Tibial nerve (tissue), 4 donors: ENCODE data around the gene ARFGEF3. TPM values are rescaled to one million over a fixed set of nuclear protein-coding genes. Genes with fewer than 3 reads are reported as not detected.

ENCODE experiments used
- DNase-seq, 2 donors: peaks; one replicate each; pipeline ENCODE4 v3.0.0-alpha.2; 2019; ENCODE audit warnings: low spot score in 2 of 2
- H3K27ac ChIP-seq, 4 donors: fragments of 200-600 bp; sonication (generic) in 3 of 4; one replicate each; pipeline ENCODE4 v1.5.1; 2017 to 2019; ENCODE audit warnings: mild to moderate bottlenecking in 1 of 4
- H3K27me3 ChIP-seq, 2 donors: fragments of 200-600 bp; sonication (generic) in 1 of 2; one replicate each; pipeline versions ENCODE4 v1.5.1 to v1.6.0; 2017 to 2019
- H3K36me3 ChIP-seq, 3 donors: fragments of 200-600 bp; sonication (generic); one replicate each; pipeline ENCODE4 v1.5.1; 2018 to 2019
- H3K4me1 ChIP-seq, 4 donors: fragments of 200-600 bp; sonication (generic) in 3 of 4; one replicate each; pipeline ENCODE4 v1.5.1; 2017 to 2019
- H3K4me3 ChIP-seq, 4 donors: fragments of 200-600 bp; sonication (generic) in 3 of 4; one replicate each; pipeline ENCODE4 v1.5.1; 2017 to 2019; ENCODE audit warnings: mild to moderate bottlenecking in 1 of 4, moderate library complexity in 1 of 4
- H3K9me3 ChIP-seq, 4 donors: fragments of 200-600 bp; sonication (generic) in 3 of 4; one replicate each; pipeline ENCODE4 v1.5.1; 2017 to 2019
- CTCF ChIP-seq, 5 experiments: fragments of 200-600 bp in 3 of 5; fragments of 450-650 bp in 2 of 5; sonication (generic) in 3 of 5; IDR thresholded peaks; one replicate each; pipeline ENCODE4 v1.5.1; 2016 to 2019; ENCODE audit warnings: antibody characterized with exemption in 5 of 5, mild to moderate bottlenecking in 3 of 5, moderate library complexity in 2 of 5
- EP300 ChIP-seq, 2 donors: sonication (generic); formaldehyde crosslinking; IDR thresholded peaks; one replicate each; pipeline ENCODE4 v1.6.1; 2017; ENCODE audit warnings: antibody characterized with exemption in 2 of 2, mild to moderate bottlenecking in 1 of 2
- POLR2A ChIP-seq, 2 donors: fragments of 450-650 bp; IDR thresholded peaks; one replicate each; pipeline ENCODE4 v1.6.1; 2017; ENCODE audit warnings: antibody characterized with exemption in 2 of 2, mild to moderate bottlenecking in 2 of 2, moderate library complexity in 2 of 2
- WGBS, 2 donors: methylation state at CpG; one replicate each; pipeline ENCODE4 v1.1.5; 2018; 5-methylcytosine and 5-hydroxymethylcytosine counted together
- total RNA-seq, 4 donors: library from RNA; depleted of rRNA; stranded (reverse); fragments of >200 nt; gene quantifications; one replicate each; pipeline ENCODE4 v1.1.0, GENCODE V29; 2016

The ARFGEF3 gene
- total RNA-seq, 4 donors from 2014 or later, result 3.9 to 6.9 (median 5.4) TPM

DNA sequence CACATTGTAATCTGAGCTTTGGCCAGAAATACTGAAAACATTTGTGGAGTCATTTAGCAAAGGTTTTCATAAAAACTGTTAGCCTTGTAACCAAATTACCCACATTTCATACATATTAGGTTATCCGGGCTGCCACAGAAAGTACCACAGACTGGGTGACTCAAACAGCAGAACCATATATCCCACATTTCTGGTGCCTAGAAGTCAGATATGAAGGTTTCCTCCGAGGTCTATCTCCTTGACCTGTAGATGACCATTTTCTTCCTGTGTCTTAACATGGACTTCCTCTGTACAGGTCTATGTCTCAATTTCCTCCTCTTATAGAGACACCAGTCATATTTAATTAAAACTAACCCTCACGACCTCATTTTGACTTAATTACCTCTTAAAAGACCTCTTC, 166.5 kb downstream of the ARFGEF3 start:
- TF ChIP-seq POLR2A (IDR thresholded peaks at IDR 0.05) (no peak), CTCF (IDR thresholded peaks at IDR 0.05) (no peak), EP300 (IDR thresholded peaks at IDR 0.05) (no peak)
- H3K4me1 ChIP-seq, result no peaks in the 10 kb centered on the region

DNA sequence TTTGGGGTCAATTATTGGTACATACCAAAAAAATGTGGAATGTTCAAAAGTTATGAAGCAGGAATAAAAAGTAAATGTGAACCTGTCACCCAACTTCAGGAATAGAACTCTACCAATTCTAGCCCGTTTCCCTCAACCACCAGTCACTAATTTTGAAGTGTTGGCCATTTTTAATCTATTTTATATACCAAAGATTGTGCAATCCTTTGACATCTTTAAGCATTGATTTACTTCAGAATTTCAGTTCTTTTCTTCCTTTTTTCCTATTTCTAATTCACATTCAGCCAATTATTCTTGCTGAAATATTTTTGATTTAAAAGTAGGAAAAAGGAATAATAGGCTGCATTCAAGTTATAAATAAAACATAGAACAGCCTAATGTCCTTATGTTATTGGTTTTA, 169.0 kb downstream of the ARFGEF3 start:
- 86 to 87% methylated on average over 1 of the region's 1 CpG for WGBS, 2 donors
- no peak for DNase-seq
- Histone ChIP-seq H3K27ac (no peak overlapping the region), H3K4me3 (no peak overlapping the region), H3K9me3 (no peaks in the 10 kb centered on the region), H3K36me3 (peaks cover 0 to 3% (median 0%) of the 10 kb centered on the region in 3 donors), H3K27me3 (no peaks in the 10 kb centered on the region), H3K4me1 (no peaks in the 10 kb centered on the region)
- TF ChIP-seq CTCF (IDR thresholded peaks at IDR 0.05) (no peak), EP300 (IDR thresholded peaks at IDR 0.05) (no peak), POLR2A (IDR thresholded peaks at IDR 0.05) (no peak)

More for the DNA sequence above, 166.5 kb downstream of the ARFGEF3 start:
- H3K4me3 ChIP-seq, result no peak overlapping the region
- 62 to 67% methylated on average over 3 of the region's 3 CpGs for WGBS, 2 donors
- DNase-seq, result no peak
- H3K27me3 ChIP-seq, result no peaks in the 10 kb centered on the region
- H3K36me3 ChIP-seq, result peaks cover 0 to 8% (median 0%) of the 10 kb centered on the region in 3 donors
- no peak overlapping the region for H3K27ac ChIP-seq
- H3K9me3 ChIP-seq, result no peaks in the 10 kb centered on the region

GRCh38 chr6:138331444-138331843, 169.7 kb downstream of the ARFGEF3 start:
- H3K9me3 ChIP-seq, result no peaks in the 10 kb centered on the region
- no peaks in the 10 kb centered on the region for H3K4me1 ChIP-seq
- no peak for DNase-seq
- TF ChIP-seq EP300 (IDR thresholded peaks at IDR 0.05), result no peak
- no peak for TF ChIP-seq POLR2A (IDR thresholded peaks at IDR 0.05)
- TF ChIP-seq CTCF (IDR thresholded peaks at IDR 0.05), result no peak
- 69 to 70% methylated on average over 1 of the region's 1 CpG for WGBS, 2 donors
- no peak overlapping the region for H3K27ac ChIP-seq
- no peaks in the 10 kb centered on the region for H3K36me3 ChIP-seq
- H3K4me3 ChIP-seq, result no peak overlapping the region
- no peaks in the 10 kb centered on the region for H3K27me3 ChIP-seq

DNA sequence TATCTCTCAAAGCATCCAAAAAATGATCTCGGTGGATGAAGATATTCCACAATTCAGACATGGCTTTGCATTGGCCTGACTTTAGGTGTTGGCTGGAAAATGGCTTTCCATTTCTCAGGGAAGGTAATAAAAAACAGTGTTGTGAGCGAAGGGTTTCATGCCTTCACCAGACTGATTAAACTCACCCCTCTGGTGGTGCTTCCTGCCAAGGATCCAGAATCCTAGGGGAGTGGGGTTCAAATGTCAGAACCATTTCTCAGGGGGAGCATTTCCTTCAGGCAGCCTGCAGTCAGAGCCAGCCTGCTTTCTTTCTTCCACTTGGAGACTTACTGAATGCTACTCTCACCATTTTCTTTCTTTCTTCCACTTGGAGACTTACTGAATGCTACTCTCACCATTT, 170.2 kb downstream of the ARFGEF3 start:
- H3K27me3 ChIP-seq, result no peaks in the 10 kb centered on the region
- TF ChIP-seq POLR2A (IDR thresholded peaks at IDR 0.05), result no peak
- no peak for TF ChIP-seq EP300 (IDR thresholded peaks at IDR 0.05)
- TF ChIP-seq CTCF (IDR thresholded peaks at IDR 0.05), result no peak
- H3K4me3 ChIP-seq, result no peak overlapping the region
- H3K36me3 ChIP-seq, result no peaks in the 10 kb centered on the region
- no peaks in the 10 kb centered on the region for H3K4me1 ChIP-seq
- 51 to 56% methylated on average over 2 of the region's 2 CpGs for WGBS, 2 donors
- no peaks in the 10 kb centered on the region for H3K9me3 ChIP-seq
- no peak overlapping the region for H3K27ac ChIP-seq
- DNase-seq, result no peak

GRCh38 chr6:138334000-138334399, 172.3 kb downstream of the ARFGEF3 start:
- H3K4me1 ChIP-seq, result no peaks in the 10 kb centered on the region
- TF ChIP-seq EP300 (IDR thresholded peaks at IDR 0.05) (no peak), POLR2A (IDR thresholded peaks at IDR 0.05) (no peak), CTCF (IDR thresholded peaks at IDR 0.05) (no peak)
- no peak overlapping the region for H3K27ac ChIP-seq
- no peaks in the 10 kb centered on the region for H3K36me3 ChIP-seq
- DNase-seq, result no peak
- no peaks in the 10 kb centered on the region for H3K9me3 ChIP-seq
- no peak overlapping the region for H3K4me3 ChIP-seq
- no peaks in the 10 kb centered on the region for H3K27me3 ChIP-seq
- 93 to 94% methylated on average over 14 of the region's 14 CpGs for WGBS, 2 donors
